PC-3 (cell line): ENCODE measurements around the gene EIPR1. TPM values are rescaled to one million over a fixed set of nuclear protein-coding genes. Genes with fewer than 3 reads are reported as not detected.

Experiments
- ATAC-seq: fragments of 200-7000 bp; cut with Tn5 transposase; 2 replicates; pipeline ENCODE4 v1.9.1; 2020; ENCODE audit warnings: mild to moderate bottlenecking, moderate library complexity
- BruUV-seq: library from RNA; stranded (reverse); fragments of 400-500 nt; replicated peaks from 2 replicates; lab custom pipeline; 2021; lab: Mats Ljungman, UMichigan
- CTCF ChIA-PET: fragments of 300-600 bp; sonication (Branson Sonifier 250); formaldehyde crosslinking; loops from one replicate; lab custom pipeline; 2022; ENCODE audit warnings: antibody characterized with exemption; lab: Charles Lee
- POLR2A ChIA-PET: fragments of 300-600 bp; sonication (Branson Sonifier 250); formaldehyde crosslinking; loops from one replicate; lab custom pipeline; 2022; ENCODE audit warnings: antibody characterized with exemption; ENCODE audit not compliant: unreplicated experiment; lab: Charles Lee
- DNase-seq: peaks from one replicate; pipeline ENCODE4 v3.0.0-alpha.2; 2015
- H2AFZ ChIP-seq: fragments of 300-600 bp; sonication (generic); 2 replicates; pipeline ENCODE4 v1.6.0; 2016; ENCODE audit warnings: antibody characterized with exemption, low read length
- H3F3A ChIP-seq: fragments of 300-600 bp; sonication (generic); one replicate; pipeline ENCODE4 v1.6.0; 2017; ENCODE audit warnings: antibody characterized with exemption, low read length, control low read depth, mild to moderate bottlenecking; ENCODE audit not compliant: unreplicated experiment
- H3K27ac ChIP-seq: fragments of 300-600 bp; sonication (generic); 2 replicates; pipeline ENCODE4 v1.5.1; 2016; ENCODE audit warnings: mild to moderate bottlenecking, low read length
- H3K27me3 ChIP-seq: fragments of 300-600 bp; sonication (generic); 2 replicates; pipeline ENCODE4 v1.6.1; 2016; ENCODE audit warnings: low read length, mixed read lengths
- H3K36me3 ChIP-seq: fragments of 300-600 bp; sonication (generic); 2 replicates; pipeline ENCODE4 v1.6.1; 2016; ENCODE audit warnings: low read depth, mixed run types, low read length, mixed read lengths
- H3K4me1 ChIP-seq: fragments of 300-600 bp; sonication (generic); 2 replicates; pipeline ENCODE4 v1.5.1; 2016; ENCODE audit warnings: low read length; ENCODE audit not compliant: insufficient read depth
- H3K4me2 ChIP-seq: fragments of 300-600 bp; sonication (generic); 2 replicates; pipeline ENCODE4 v1.6.0; 2016; ENCODE audit warnings: low read length
- H3K4me3 ChIP-seq: fragments of 300-600 bp; sonication (generic); 2 replicates; pipeline ENCODE4 v1.5.1; 2016; ENCODE audit warnings: mild to moderate bottlenecking, low read length, mixed read lengths
- H3K79me2 ChIP-seq: fragments of 300-600 bp; sonication (generic); 2 replicates; pipeline ENCODE4 v1.6.1; 2017; ENCODE audit warnings: low read length, mixed read lengths
- H3K9ac ChIP-seq: fragments of 300-600 bp; sonication (generic); 2 replicates; pipeline ENCODE4 v1.6.0; 2016; ENCODE audit warnings: mild to moderate bottlenecking, low read length
- H3K9me2 ChIP-seq: fragments of 300-600 bp; sonication (generic); replicated peaks from 2 replicates; pipeline ENCODE4 v1.6.1; 2016; ENCODE audit warnings: mixed run types, low read length, mixed read lengths
- H3K9me3 ChIP-seq: fragments of 300-600 bp; sonication (generic); 2 replicates; pipeline ENCODE4 v1.6.1; 2016; ENCODE audit warnings: low read length, mixed read lengths
- H4K20me1 ChIP-seq: fragments of 300-600 bp; sonication (generic); 2 replicates; pipeline ENCODE4 v1.6.1; 2016; ENCODE audit warnings: low read length, mixed read lengths
- CTCF ChIP-seq: fragments of 300-600 bp; sonication (generic); conservative IDR thresholded peaks from 2 replicates; pipeline ENCODE4 v1.5.1; 2017; ENCODE audit warnings: antibody characterized with exemption, low read depth, mild to moderate bottlenecking, low read length
- EZH2 ChIP-seq: fragments of 300-600 bp; sonication (generic); IDR thresholded peaks from one replicate; pipeline ENCODE4 v1.6.1; 2017; ENCODE audit warnings: antibody characterized with exemption, mild to moderate bottlenecking, low read length; ENCODE audit not compliant: unreplicated experiment
- EZH2phosphoT487 ChIP-seq: fragments of 300-600 bp; sonication (generic); IDR thresholded peaks from 2 replicates; pipeline ENCODE4 v1.6.1; 2018; ENCODE audit warnings: mild to moderate bottlenecking, antibody characterized with exemption, low read length, borderline replicate concordance
- intact Hi-C: fragments of 100-400 bp; cut with micrococcal nuclease; formaldehyde crosslinking; loops from 2 replicates; pipeline ENCODE4 v1.9.0; 2023
- total RNA-seq: library from RNA; depleted of rRNA; stranded (reverse); fragments of >200 nt; gene quantifications from 2 replicates; pipeline ENCODE4 v1.2.3, GENCODE V29; 2014

The EIPR1 gene
- total RNA-seq, 1 experiment from 2014 or later, result 90.1 TPM

GRCh38 chr2:3262437-3263388 lies 114.9 kb downstream of the EIPR1 start:
- H3F3A ChIP-seq, result no peaks in the 10 kb centered on the region
- H3K27ac ChIP-seq, result no peak overlapping the region
- no peaks in the 10 kb centered on the region for H3K9me3 ChIP-seq
- ATAC-seq (no peak), DNase-seq (no peak)
- no TSS peak for BruUV-seq
- no peaks in the 10 kb centered on the region for H3K4me1 ChIP-seq
- H2AFZ ChIP-seq, result no peak overlapping the region
- H3K9me2 ChIP-seq, result no peaks in the 10 kb centered on the region
- H3K27me3 ChIP-seq, result no peaks in the 10 kb centered on the region
- H3K4me3 ChIP-seq, result no peak overlapping the region
- H3K79me2 ChIP-seq, result no peaks in the 10 kb centered on the region
- intact Hi-C loops, result no loop called here
- H3K9ac ChIP-seq, result no peak overlapping the region
- POLR2A ChIA-PET, result no interaction called here
- H3K36me3 ChIP-seq, result no peaks in the 10 kb centered on the region; the same call in 1 of the 2 replicates
- TF ChIP-seq EZH2 (no peak), EZH2phosphoT487 (no peak), CTCF (no peak)
- CTCF ChIA-PET, result no interaction called here
- H3K4me2 ChIP-seq, result no peak overlapping the region
- no peaks in the 10 kb centered on the region for H4K20me1 ChIP-seq

GRCh38 chr2:3261511-3261910 lies 116.1 kb downstream of the EIPR1 start:
- Histone ChIP-seq H3K4me2 (no peak overlapping the region), H3K9me2 (no peaks in the 10 kb centered on the region), H3K79me2 (no peaks in the 10 kb centered on the region), H3K9ac (no peak overlapping the region), H3K9me3 (no peaks in the 10 kb centered on the region), H3K4me1 (no peaks in the 10 kb centered on the region), H3F3A (no peaks in the 10 kb centered on the region), H3K27me3 (no peaks in the 10 kb centered on the region), H2AFZ (no peak overlapping the region), H3K27ac (no peak overlapping the region), H4K20me1 (no peaks in the 10 kb centered on the region), H3K36me3 (no peaks in the 10 kb centered on the region; the same call in 1 of the 2 replicates), H3K4me3 (no peak overlapping the region)
- DNase-seq (no peak), ATAC-seq (no peak)
- ChIA-PET POLR2A (no interaction called here), CTCF (no interaction called here)
- no peak for TF ChIP-seq EZH2phosphoT487
- no peak for TF ChIP-seq CTCF
- no peak for TF ChIP-seq EZH2
- BruUV-seq, result no TSS peak
- intact Hi-C loops, result no loop called here

- no peak overlapping the region for H3K27ac ChIP-seq
- ChIA-PET POLR2A (no interaction called here), CTCF (no interaction called here)
- intact Hi-C loops, result no loop called here
- H3K9ac ChIP-seq, result no peak overlapping the region
- no peaks in the 10 kb centered on the region for H3K4me1 ChIP-seq
- BruUV-seq, result no TSS peak
- no peaks in the 10 kb centered on the region for H3K9me2 ChIP-seq
- no peaks in the 10 kb centered on the region for H3K27me3 ChIP-seq
- no peaks in the 10 kb centered on the region for H3K79me2 ChIP-seq
- H4K20me1 ChIP-seq, result no peaks in the 10 kb centered on the region
- H3K9me3 ChIP-seq, result no peaks in the 10 kb centered on the region
- no peaks in the 10 kb centered on the region for H3F3A ChIP-seq
- TF ChIP-seq EZH2 (no peak), EZH2phosphoT487 (no peak), CTCF (no peak)
- ATAC-seq, result no peak
- no peak overlapping the region for H3K4me2 ChIP-seq
- no peak for DNase-seq
- H3K36me3 ChIP-seq, result no peaks in the 10 kb centered on the region; the same call in 1 of the 2 replicates
- no peak overlapping the region for H3K4me3 ChIP-seq
- H2AFZ ChIP-seq, result no peak overlapping the region
Observed at GRCh38 chr2:3260959-3261358, 116.7 kb downstream of the EIPR1 start.
